IMR-90 (cell line): ENCODE measurements around the gene MYH9. TPM values are rescaled to one million over a fixed set of nuclear protein-coding genes. Genes with fewer than 3 reads are reported as not detected.
A peak's percentile ranks its signal among the peaks of the same experiment; 100 is the strongest.

ENCODE experiments used
- ATAC-seq: fragments of 200-7000 bp; cut with Tn5 transposase; 2 replicates; pipeline ENCODE4 v1.9.1; 2020; ENCODE audit warnings: low read depth, mild to moderate bottlenecking, moderate library complexity
- BruUV-seq: library from RNA; stranded (reverse); fragments of 400-500 nt; replicated peaks from 2 replicates; lab custom pipeline; 2021; lab: Mats Ljungman, UMichigan
- CTCF ChIA-PET: fragments of 300-600 bp; formaldehyde crosslinking; extraction: SDS; loops from one replicate; lab custom pipeline; 2021; ENCODE audit warnings: antibody characterized with exemption; lab: Yijun Ruan, JAX
- POLR2A ChIA-PET: fragments of 300-600 bp; sonication (Branson Sonifier 250); formaldehyde crosslinking; loops from one replicate; lab custom pipeline; 2022; ENCODE audit warnings: antibody characterized with exemption; ENCODE audit not compliant: unreplicated experiment; lab: Charles Lee
- DNase-seq: peaks from one replicate; pipeline ENCODE4 v3.0.0; 2013
- H2AFZ ChIP-seq: replicated peaks from 2 replicates; pipeline ENCODE3; 2013; ENCODE audit warnings: low read length, mild to moderate bottlenecking; ENCODE audit not compliant: poor library complexity
- H2AK5ac ChIP-seq: 2 replicates; pipeline ENCODE4 v1.6.1; 2013; ENCODE audit warnings: low read depth, low read length, inconsistent platforms
- H2AK9ac ChIP-seq: replicated peaks from 2 replicates; pipeline ENCODE3; 2013; ENCODE audit warnings: mild to moderate bottlenecking, low read depth, low read length, moderate library complexity; ENCODE audit not compliant: poor library complexity
- H2BK120ac ChIP-seq: 2 replicates; pipeline ENCODE4 v1.6.1; 2013; ENCODE audit warnings: low read depth, low read length, inconsistent platforms
- H2BK15ac ChIP-seq: 3 replicates; pipeline ENCODE4 v1.6.1; 2013; ENCODE audit warnings: low read depth, low read length, inconsistent platforms
- H2BK20ac ChIP-seq: 2 replicates; pipeline ENCODE4 v1.6.1; 2013; ENCODE audit warnings: low read depth, mild to moderate bottlenecking, inconsistent platforms, low read length, moderate library complexity
- H2BK5ac ChIP-seq: 2 replicates; pipeline ENCODE4 v1.6.1; 2013; ENCODE audit warnings: mild to moderate bottlenecking, low read depth, low read length, inconsistent platforms; ENCODE audit not compliant: poor library complexity, severe bottlenecking
- H3K14ac ChIP-seq: replicated peaks from 2 replicates; pipeline ENCODE4 v1.6.1; 2013; ENCODE audit warnings: low read depth, low read length, inconsistent platforms
- H3K18ac ChIP-seq: 2 replicates; pipeline ENCODE4 v1.6.1; 2013; ENCODE audit warnings: low read depth, low read length, control low read depth
- H3K23ac ChIP-seq: 2 replicates; pipeline ENCODE4 v1.6.1; 2013; ENCODE audit warnings: low read depth, low read length, inconsistent platforms
- H3K27ac ChIP-seq: 2 replicates; pipeline ENCODE4 v1.5.1; 2013; ENCODE audit warnings: mild to moderate bottlenecking, control low read depth, low read length; ENCODE audit not compliant: insufficient read depth
- H3K27me3 ChIP-seq: 2 replicates; pipeline ENCODE4 v1.6.1; 2013; ENCODE audit warnings: low read length; ENCODE audit not compliant: control insufficient read depth, insufficient read depth
- H3K36me3 ChIP-seq: 2 replicates; pipeline ENCODE4 v1.6.1; 2013; ENCODE audit warnings: low read length, mixed read lengths; ENCODE audit not compliant: control insufficient read depth, insufficient read depth
- H3K4ac ChIP-seq: 2 replicates; pipeline ENCODE4 v1.6.1; 2013; ENCODE audit warnings: low read depth, low read length, inconsistent platforms
- H3K4me1 ChIP-seq: 2 replicates; pipeline ENCODE4 v1.6.1; 2013; ENCODE audit warnings: low read length, mixed read lengths; ENCODE audit not compliant: control insufficient read depth, insufficient read depth
- H3K4me2 ChIP-seq: 2 replicates; pipeline ENCODE4 v1.6.1; 2013; ENCODE audit warnings: low read depth, mild to moderate bottlenecking, control low read depth, low read length, moderate library complexity
- H3K4me3 ChIP-seq: 2 replicates; pipeline ENCODE4 v1.5.1; 2013; ENCODE audit warnings: low read depth, mild to moderate bottlenecking, control low read depth, low read length, moderate library complexity; ENCODE audit not compliant: insufficient read depth
- H3K56ac ChIP-seq: 2 replicates; pipeline ENCODE4 v1.6.1; 2013; ENCODE audit warnings: low read length, inconsistent platforms; ENCODE audit not compliant: insufficient read depth; ENCODE audit errors: extremely low read depth
- H3K79me1 ChIP-seq, 2 experiments: 2 replicates each; pipeline ENCODE4 v1.6.1; 2013; ENCODE audit warnings: low read length in 2 of 2, inconsistent platforms in 1 of 2, low read depth in 1 of 2
- H3K9ac ChIP-seq: 2 replicates; pipeline ENCODE4 v1.6.1; 2013; ENCODE audit warnings: low read depth, low read length, control low read depth
- H3K9me1 ChIP-seq: 2 replicates; pipeline ENCODE4 v1.6.1; 2013; ENCODE audit warnings: low read length, inconsistent platforms; ENCODE audit not compliant: insufficient read depth
- H3K9me3 ChIP-seq: 2 replicates; pipeline ENCODE4 v1.6.1; 2013; ENCODE audit warnings: low read length; ENCODE audit not compliant: control insufficient read depth, insufficient read depth
- H4K20me1 ChIP-seq: 2 replicates; pipeline ENCODE4 v1.6.1; 2013; ENCODE audit warnings: low read length, inconsistent platforms; ENCODE audit not compliant: insufficient read depth
- H4K5ac ChIP-seq: 2 replicates; pipeline ENCODE4 v1.6.1; 2013; ENCODE audit warnings: mild to moderate bottlenecking, low read depth, low read length, control low read depth
- H4K8ac ChIP-seq, 2 experiments: 2 replicates each; pipeline ENCODE4 v1.6.1; 2013; ENCODE audit warnings: low read depth in 2 of 2, low read length in 2 of 2, control low read depth in 1 of 2, inconsistent platforms in 1 of 2
- H4K91ac ChIP-seq: 2 replicates; pipeline ENCODE4 v1.6.1; 2013; ENCODE audit warnings: low read depth, low read length, inconsistent platforms; ENCODE audit not compliant: insufficient read depth
- FOS ChIP-seq: fragments of 150-350 bp; IDR thresholded peaks from 2 replicates; pipeline ENCODE4 v1.6.1; 2016; ENCODE audit warnings: low read depth, low read length
- WGBS, 2 experiments: methylation state at CpG; one replicate each; pipeline versions ENCODE4 v1.1.5 to v1.1.7; 2013; ENCODE audit warnings: missing lambda C conversion rate in 2 of 2; ENCODE audit not compliant: insufficient read length in 1 of 2; ENCODE audit errors: extremely low coverage in 2 of 2; 5-methylcytosine and 5-hydroxymethylcytosine counted together
- dilution Hi-C: fragments of 300-500 bp; cut with HindIII; formaldehyde crosslinking; loops from one replicate; pipeline ENCODE4 v1.14.3; 2018; ENCODE audit warnings: low sequenced_read_pairs; ENCODE audit not compliant: unreplicated experiment
- in situ Hi-C: fragments of 300-500 bp; cut with MboI; formaldehyde crosslinking; loops from 3 replicates; pipeline ENCODE4 v1.14.3; 2019; ENCODE audit warnings: low sequenced_read_pairs, inconsistent platforms, mixed read lengths
- intact Hi-C: fragments of 100-400 bp; cut with micrococcal nuclease; formaldehyde crosslinking; loops from 2 replicates; pipeline ENCODE4 v1.10.0; 2022
- polyA plus RNA-seq, 3 experiments: library from polyadenylated mRNA; depleted of rRNA; stranded (reverse); fragments of >200 nt; gene quantifications; 2 replicates each; pipeline ENCODE4 v1.2.3, GENCODE V29; 2012; ENCODE audit warnings: low replicate concordance in 1 of 3
- total RNA-seq: library from RNA; depleted of rRNA; stranded (reverse); fragments of >200 nt; gene quantifications from 2 replicates; pipeline ENCODE4 v1.2.3, GENCODE V29; 2012

MYH9 gene
- total and polyA plus RNA-seq, 2 of the 4 experiments (the other 2 are of a cell fraction), result 475 to 554 TPM

DNA sequence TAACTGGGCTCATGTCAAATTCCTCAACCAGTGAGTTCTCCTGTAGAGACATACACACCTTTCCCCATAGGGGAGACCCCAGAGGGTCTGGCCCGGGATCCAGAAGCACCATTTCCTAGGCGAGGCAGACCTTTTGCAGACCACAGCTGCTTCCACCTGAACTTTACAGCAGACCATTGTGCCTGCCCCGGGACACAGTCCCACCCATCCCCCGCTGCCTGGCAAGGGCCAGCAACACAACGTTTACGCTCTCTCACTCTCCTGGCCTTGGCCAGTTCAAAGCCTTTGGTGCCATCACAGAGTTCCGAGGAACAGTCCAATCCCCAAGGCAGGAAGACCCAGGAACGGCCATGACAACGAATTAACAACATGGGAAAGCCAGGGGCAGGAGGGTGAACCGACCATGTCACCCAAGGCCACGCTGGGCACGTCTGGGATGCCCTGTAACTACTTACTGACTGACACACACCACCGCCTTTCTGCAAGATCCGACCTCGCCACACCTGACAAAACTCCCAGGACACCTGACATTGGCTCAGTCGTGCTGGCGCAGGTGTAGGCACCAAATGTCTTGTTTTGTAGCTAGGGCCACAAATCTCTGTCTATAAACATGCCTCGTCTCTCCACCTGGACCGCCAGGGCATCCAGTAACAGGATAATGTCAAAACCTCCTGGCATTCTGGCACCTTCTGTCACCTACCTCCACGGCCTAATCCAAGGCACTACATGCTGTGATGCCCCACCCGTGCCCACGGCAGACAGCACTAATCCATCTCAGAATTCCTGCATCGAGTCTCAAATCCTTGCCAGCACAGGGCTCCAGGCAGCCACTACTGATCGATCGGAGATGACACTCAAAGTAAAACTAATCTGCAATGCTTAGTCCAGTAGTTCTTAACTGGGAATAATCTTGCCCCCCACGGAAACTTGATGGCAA, 51.3 kb downstream of the MYH9 start:
- in situ Hi-C loops (no loop called here), dilution Hi-C loops (no loop called here), intact Hi-C loops (no loop called here)
- peak overlapping the region; percentile 92; the same call in 1 of the 2 replicates for H4K91ac ChIP-seq
- WGBS, 2 experiments, result 81% methylated on average over 13 of the region's 26 CpGs; no CpG with 5 or more reads in 1 of the 2 experiments
- H3K4me3 ChIP-seq, result no peak overlapping the region
- ATAC-seq, result no peak
- peak overlapping the region; percentile 51 for H2AK9ac ChIP-seq
- H3K27ac ChIP-seq, result peak overlapping the region; percentile 59
- peak overlapping the region; percentile 58; the same call in 2 of the 3 replicates for H2BK15ac ChIP-seq
- H3K18ac ChIP-seq, result peak overlapping the region; percentile 38; the same call in 1 of the 2 replicates
- peak overlapping the region; percentile 97 for H2BK120ac ChIP-seq
- peaks cover 4 to 80% of the 10 kb centered on the region in 2 experiments; a peak in 3 of 4 replicates for H3K79me1 ChIP-seq
- peaks cover 35% of the 10 kb centered on the region for H3K9me1 ChIP-seq
- ChIA-PET CTCF (interaction anchor here (1.3 kb wide), 1 partner anchor 135 kb away, joined by 6 read pairs; no protein-coding TSS in a partner anchor), POLR2A (no interaction called here)
- H4K8ac ChIP-seq, result peak overlapping the region; percentile 69 to 88
- H3K14ac ChIP-seq, result peak overlapping the region; percentile 87
- peak overlapping the region; percentile 52 for H3K56ac ChIP-seq
- H2AFZ ChIP-seq, result peak overlapping the region; percentile 59
- H3K23ac ChIP-seq, result peak overlapping the region; percentile 93
- peaks cover 86% of the 10 kb centered on the region for H3K36me3 ChIP-seq
- no peak for TF ChIP-seq FOS
- peak overlapping the region; percentile 99 for H3K4ac ChIP-seq
- no peak overlapping the region for H3K4me2 ChIP-seq
- H2AK5ac ChIP-seq, result peak overlapping the region; percentile 83
- no TSS peak for BruUV-seq
- DNase-seq, result no peak
- H3K9ac ChIP-seq, result peak overlapping the region; percentile 61; the same call in 1 of the 2 replicates
- H2BK20ac ChIP-seq, result peak overlapping the region; percentile 37; the same call in 1 of the 2 replicates
- H2BK5ac ChIP-seq, result peak overlapping the region; percentile 100
- peaks cover 65% of the 10 kb centered on the region for H3K4me1 ChIP-seq
- H4K20me1 ChIP-seq, result peaks cover 97% of the 10 kb centered on the region
- H4K5ac ChIP-seq, result peak overlapping the region; percentile 38
- no peaks in the 10 kb centered on the region for H3K9me3 ChIP-seq
- no peaks in the 10 kb centered on the region for H3K27me3 ChIP-seq
